IPS-18c (cell line): ENCODE data around the gene TSC22D2.
"Not testable (repeated sequence)": the region's sequence is repeated elsewhere in the genome, so short reads cannot be mapped to it uniquely, and the experiment has no call there.

ENCODE experiments used
- H3K4me3 ChIP-seq: 2 replicates; pipeline ENCODE4 v1.7.0; 2013; ENCODE audit warnings: low read depth, mild to moderate bottlenecking, low read length, moderate library complexity; ENCODE audit not compliant: insufficient read depth
- H3K9me3 ChIP-seq: one replicate; pipeline ENCODE4 v1.6.1; 2013; ENCODE audit warnings: mild to moderate bottlenecking, low read length, moderate library complexity; ENCODE audit not compliant: control insufficient read depth, insufficient read depth

TSC22D2 gene

GRCh38 chr3:150454085-150454484, 46.0 kb downstream of the TSC22D2 start:
- no peaks in the 10 kb centered on the region for H3K9me3 ChIP-seq
- H3K4me3 ChIP-seq, result no peak overlapping the region

- H3K9me3 ChIP-seq, result no peaks in the 10 kb centered on the region
- H3K4me3 ChIP-seq, result no peak overlapping the region
Observed at GRCh38 chr3:150454622-150455021, 46.5 kb downstream of the TSC22D2 start.

- Histone ChIP-seq H3K4me3 (no peak overlapping the region), H3K9me3 (no peaks in the 10 kb centered on the region)
Observed at GRCh38 chr3:150455341-150455740, 47.2 kb downstream of the TSC22D2 start.

- Histone ChIP-seq H3K4me3 (no peak overlapping the region), H3K9me3 (no peaks in the 10 kb centered on the region)
Observed at GRCh38 chr3:150458001-150458400, 49.9 kb downstream of the TSC22D2 start.

- H3K4me3 ChIP-seq, result no peak overlapping the region
- H3K9me3 ChIP-seq, result no peaks in the 10 kb centered on the region
Observed at GRCh38 chr3:150460484-150460883, 52.4 kb downstream of the TSC22D2 start.

- Histone ChIP-seq H3K4me3 (no peak overlapping the region), H3K9me3 (no peaks in the 10 kb centered on the region)
Observed at GRCh38 chr3:150461399-150461798, 53.3 kb downstream of the TSC22D2 start.

- H3K4me3 ChIP-seq, result no peak overlapping the region
- H3K9me3 ChIP-seq, result no peaks in the 10 kb centered on the region
Observed at GRCh38 chr3:150462108-150462507, 54.0 kb downstream of the TSC22D2 start.

- Histone ChIP-seq H3K4me3 (no peak overlapping the region), H3K9me3 (no peaks in the 10 kb centered on the region)
Observed at GRCh38 chr3:150464684-150465083, 56.6 kb downstream of the TSC22D2 start.

- H3K4me3 ChIP-seq, result no peak overlapping the region
- no peaks in the 10 kb centered on the region for H3K9me3 ChIP-seq
Observed at GRCh38 chr3:150467381-150467780, 59.3 kb downstream of the TSC22D2 start.

GRCh38 chr3:150469031-150469930, 61.2 kb downstream of the TSC22D2 start:
- H3K4me3 ChIP-seq, result no peak overlapping the region
- H3K9me3 ChIP-seq, result no peaks in the 10 kb centered on the region

GRCh38 chr3:150469931-150470740, 62.0 kb downstream of the TSC22D2 start:
- no peaks in the 10 kb centered on the region for H3K9me3 ChIP-seq
- H3K4me3 ChIP-seq, result no peak overlapping the region

GRCh38 chr3:150472421-150472820, 64.3 kb downstream of the TSC22D2 start:
- H3K9me3 ChIP-seq, result no peaks in the 10 kb centered on the region
- H3K4me3 ChIP-seq, result no peak overlapping the region

GRCh38 chr3:150473161-150473560, 65.1 kb downstream of the TSC22D2 start:
- H3K4me3 ChIP-seq, H3K9me3 ChIP-seq: not testable (repeated sequence)

- Histone ChIP-seq H3K9me3 (no peaks in the 10 kb centered on the region), H3K4me3 (no peak overlapping the region)
Observed at GRCh38 chr3:150479370-150479769, 71.3 kb downstream of the TSC22D2 start.

GRCh38 chr3:150480877-150481276, 72.8 kb downstream of the TSC22D2 start:
- no peaks in the 10 kb centered on the region for H3K9me3 ChIP-seq

GRCh38 chr3:150483226-150483625, 75.1 kb downstream of the TSC22D2 start:
- Histone ChIP-seq H3K9me3 (no peaks in the 10 kb centered on the region), H3K4me3 (no peak overlapping the region)

More at GRCh38 chr3:150480877-150481276, 72.8 kb downstream of the TSC22D2 start:
- H3K4me3 ChIP-seq, result no peak overlapping the region

GRCh38 chr3:150484410-150484809, 76.3 kb downstream of the TSC22D2 start:
- H3K9me3 ChIP-seq, result no peaks in the 10 kb centered on the region
- H3K4me3 ChIP-seq, result no peak overlapping the region

- Histone ChIP-seq H3K4me3 (no peak overlapping the region), H3K9me3 (no peaks in the 10 kb centered on the region)
Observed at GRCh38 chr3:150488867-150489266, 80.8 kb downstream of the TSC22D2 start.
